Esophagus squamous epithelium (tissue), 4 donors: ENCODE results near the gene PPP1R12A.

Source experiments
- CTCF ChIP-seq, 6 experiments: fragments of 450-650 bp in 4 of 6; fragments of 200-600 bp in 2 of 6; sonication (generic) in 2 of 6; IDR thresholded peaks; one replicate each; pipeline ENCODE4 v1.5.1; 2016 to 2019; ENCODE audit warnings: antibody characterized with exemption in 6 of 6, mild to moderate bottlenecking in 4 of 6, moderate library complexity in 4 of 6
- POLR2A ChIP-seq, 4 donors: fragments of 450-650 bp; IDR thresholded peaks; one replicate each; pipeline ENCODE4 v1.6.1; 2017; ENCODE audit warnings: antibody characterized with exemption in 4 of 4, mild to moderate bottlenecking in 4 of 4, moderate library complexity in 3 of 4

GRCh38 chr12:79921786-79922185 is 13.1 kb downstream of the PPP1R12A start:
- TF ChIP-seq CTCF (IDR thresholded peaks at IDR 0.05): no peak
- no peak for TF ChIP-seq POLR2A (IDR thresholded peaks at IDR 0.05)
